A549 treated with dexamethasone at 1 μM for 4 hours (cell line): Measurements from ENCODE around the gene TMEM176B. TPM values are rescaled to one million over a fixed set of nuclear protein-coding genes. Genes with fewer than 3 reads are reported as not detected.

Experiments
- total RNA-seq: library from RNA; stranded (reverse); fragments of 200-300 nt; extraction: Qiagen RNA extraction; gene quantifications from 5 replicates; pipeline ENCODE4 v1.2.3, GENCODE V29; 2022

The TMEM176B gene
- total RNA-seq: 0.12 to 0.22 TPM (median 0.14 TPM) in 3 of 5 replicates, not detected in the others

DNA sequence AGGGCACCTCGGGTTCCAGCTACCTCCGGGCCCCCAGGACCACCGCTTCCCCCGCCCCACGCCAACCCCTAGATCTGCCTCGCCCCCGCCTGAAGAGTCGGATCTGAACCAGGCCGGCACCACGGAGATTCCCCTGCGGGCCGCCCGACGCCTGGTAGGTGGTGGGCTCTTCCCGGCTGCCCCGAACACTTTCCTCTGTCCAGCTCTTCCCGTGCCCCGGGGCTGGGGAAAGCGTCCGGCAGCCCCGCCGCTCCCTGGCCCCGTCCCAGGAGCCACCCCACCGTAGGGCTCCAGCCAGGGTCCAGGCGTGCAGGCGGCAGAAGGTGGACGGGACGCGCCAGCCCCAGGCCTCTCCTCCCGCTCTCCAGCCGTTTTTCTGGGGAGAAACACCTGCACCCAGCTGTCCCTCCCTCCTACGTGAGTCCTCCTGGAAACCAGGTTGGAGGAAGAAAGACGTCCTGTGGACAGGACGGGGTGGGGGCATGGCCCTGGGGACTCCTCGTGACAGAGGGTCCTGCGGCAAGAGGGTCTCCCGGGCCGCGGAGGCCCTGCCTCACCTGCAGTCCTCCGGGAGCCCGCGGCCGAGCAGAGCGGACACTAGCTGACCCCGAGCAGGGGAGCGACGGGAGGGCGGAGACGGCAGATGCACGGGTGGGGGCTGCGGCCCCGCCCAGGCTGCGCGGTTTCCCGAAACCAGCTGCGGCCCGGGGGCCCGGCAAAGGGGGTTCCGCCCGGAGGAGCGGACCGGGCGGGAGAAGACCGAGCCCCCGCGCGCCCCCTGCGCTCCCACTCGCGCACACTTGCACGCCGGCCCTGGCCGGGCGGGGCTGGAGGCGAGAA is at the start of gene TMEM176B:
TMEM176B (minus strand) TSS at position 624 of the 840 bp plus-strand sequence. CDS start 3,795 bp downstream, outside the sequence.

GRCh38 chr7:150800581-150801241 is 547 bp upstream of the TMEM176B start, which contains the start of gene TMEM176A:
TMEM176A (plus strand) TSS chr7:150800769; CDS start chr7:150801551, 782 bp downstream.

Other genes with a start within 250 kb of the TMEM176B start
- not detected in 5 replicates for gene GIMAP4, start 233.0 kb downstream of the TMEM176B start, total RNA-seq
- gene GIMAP6, start 168.0 kb downstream of the TMEM176B start, total RNA-seq: not detected in 5 replicates
- not detected in 5 replicates for gene GIMAP2, start 114.7 kb downstream of the TMEM176B start, total RNA-seq
- not detected in 5 replicates for gene GIMAP1, start 83.8 kb downstream of the TMEM176B start, total RNA-seq
- 0.09 TPM in 2 of 5 replicates, not detected in the others for gene GIMAP5, start 62.9 kb downstream of the TMEM176B start, total RNA-seq
- gene TMEM176A, start 405 bp upstream of the TMEM176B start, total RNA-seq: 0.09 TPM in 1 of 5 replicates, not detected in the others
- gene AOC1, start 52.2 kb upstream of the TMEM176B start, total RNA-seq: 0.08 TPM in 1 of 5 replicates, not detected in the others
- 3.9 to 6.3 TPM (median 5.7 TPM) in 5 replicates for gene KCNH2, start 178.0 kb upstream of the TMEM176B start, total RNA-seq
- 0.22 to 0.70 TPM (median 0.42 TPM) in 5 replicates for gene NOS3, start 190.7 kb upstream of the TMEM176B start, total RNA-seq
- gene ATG9B, start 224.1 kb upstream of the TMEM176B start, total RNA-seq: 0.39 to 0.69 TPM (median 0.61 TPM) in 5 replicates
- gene ABCB8, start 228.1 kb upstream of the TMEM176B start, total RNA-seq: 31.2 to 46.1 TPM (median 43.3 TPM) in 5 replicates
- gene ASIC3, start 248.2 kb upstream of the TMEM176B start, total RNA-seq: 3.9 to 11.3 TPM (median 9.0 TPM) in 5 replicates